Psoas muscle (tissue), 8 donors: Measurements from ENCODE around the gene RDH12. TPM values are rescaled to one million over a fixed set of nuclear protein-coding genes. Genes with fewer than 3 reads are reported as not detected.

Source experiments
- ATAC-seq, 4 donors: fragments of 200-7000 bp; cut with Tn5 transposase; one replicate each; pipeline ENCODE4 v1.9.1; 2020; ENCODE audit warnings: moderate library complexity in 3 of 4, mild to moderate bottlenecking in 2 of 4
- DNase-seq, 2 donors: peaks; one replicate each; pipeline ENCODE4 v3.0.0-alpha.2; 2020
- H3K27ac ChIP-seq: fragments of 200-600 bp; one replicate; pipeline ENCODE4 v1.8.0; 2022
- H3K27me3 ChIP-seq, 3 donors: fragments of 200-600 bp in 1 of 3; one replicate each; pipeline versions ENCODE4 v1.6.1 to v1.8.0; 2013 to 2022; ENCODE audit warnings: low read length in 2 of 3, mild to moderate bottlenecking in 2 of 3, moderate library complexity in 1 of 3; ENCODE audit not compliant: insufficient read depth in 3 of 3
- H3K36me3 ChIP-seq, 2 donors: fragments of 200-600 bp in 1 of 2; one replicate each; pipeline versions ENCODE4 v1.6.1 to v1.8.0; 2013 to 2022; ENCODE audit warnings: low read depth in 1 of 2, mild to moderate bottlenecking in 1 of 2, moderate library complexity in 1 of 2; ENCODE audit not compliant: insufficient read depth in 1 of 2
- H3K4me1 ChIP-seq: fragments of 200-600 bp; one replicate; pipeline ENCODE4 v1.8.0; 2022
- H3K4me3 ChIP-seq: fragments of 200-600 bp; one replicate; pipeline ENCODE4 v1.8.0; 2022; ENCODE audit warnings: mild to moderate bottlenecking
- H3K9me3 ChIP-seq: fragments of 200-600 bp; one replicate; pipeline ENCODE4 v1.8.0; 2022
- CTCF ChIP-seq: fragments of 200-600 bp; IDR thresholded peaks from one replicate; pipeline ENCODE4 v1.8.0; 2022; ENCODE audit warnings: antibody characterized with exemption
- WGBS, 3 donors: extraction: QIAGEN DNeasy Blood & Tissue Kit; methylation state at CpG; one replicate each; pipeline versions ENCODE4 v1.1.6 to v1.1.7; 2013; 5-methylcytosine and 5-hydroxymethylcytosine counted together
- intact Hi-C, 2 donors: fragments of 100-400 bp; cut with DNase I; formaldehyde crosslinking; loops; one replicate each; pipeline versions ENCODE4 v1.11.0 to v1.14.2; 2022
- polyA plus RNA-seq, 3 donors: library from polyadenylated mRNA; stranded (reverse); fragments of 200-250 nt; gene quantifications; one replicate each; pipeline ENCODE4 v1.2.3, GENCODE V29; 2013
- total RNA-seq, 4 donors: library from RNA; stranded (reverse); fragmentation: NEBNext Ultra II Directional in 2 of 4; extraction: Animal tissue kit (Norgen Biotek cat#: 25700) in 2 of 4; gene quantifications; one replicate each; pipeline versions ENCODE4 v1.2.1 to v1.2.4, GENCODE V29; 2021 to 2023
- donor health status: healthy with polysubstance abuse.
- donor health status: DM: no; HTN: no; CAD: no; lungs with moderate emphysema.
- donor health status: Bipolar disorder and iron deficiency.
- donor health status: healthy.
- donor health status: DM: yes; HTN: yes; CAD: no.
- donor health status: DM: no; HTN: no; CAD: no.
- donor health status: DM: no; HTN: no; CAD: no.
- donor health status: DM: yes; HTN: yes; CAD: no.

Gene RDH12
- total and polyA plus RNA-seq, 7 donors = 0.03 TPM; not detected in 6

- ATAC-seq (no peak), DNase-seq (no peak)
- 65 to 70% (median 65%) methylated on average over 5 of the region's 5 CpGs for WGBS, 3 donors
- peaks cover 3% of the 10 kb centered on the region for H3K4me1 ChIP-seq
- no peak overlapping the region for H3K4me3 ChIP-seq
- H3K27me3 ChIP-seq = no peaks in the 10 kb centered on the region
- intact Hi-C loops = no loop called here
- no peak for TF ChIP-seq CTCF
- no peaks in the 10 kb centered on the region for H3K9me3 ChIP-seq
- H3K36me3 ChIP-seq = no peaks in the 10 kb centered on the region
- no peak overlapping the region for H3K27ac ChIP-seq
These were observed 20.2 kb downstream of the RDH12 start for GRCh38 chr14:67721875-67722274.

GRCh38 chr14:67722293-67722692 lies 20.6 kb downstream of the RDH12 start:
- intact Hi-C loops = no loop called here
- H3K27ac ChIP-seq = no peak overlapping the region
- DNase-seq = peak; percentile 55 to 79
- H3K27me3 ChIP-seq = no peaks in the 10 kb centered on the region
- ATAC-seq = peak; percentile 83 to 89 (median 86)
- TF ChIP-seq CTCF = no peak
- H3K9me3 ChIP-seq = no peaks in the 10 kb centered on the region
- WGBS, 3 donors = 0 to 12% (median 5%) methylated on average over 3 of the region's 3 CpGs
- no peaks in the 10 kb centered on the region for H3K36me3 ChIP-seq
- no peak overlapping the region for H3K4me3 ChIP-seq
- peaks cover 3% of the 10 kb centered on the region for H3K4me1 ChIP-seq

- no peak overlapping the region for H3K4me3 ChIP-seq
- no peak for ATAC-seq
- H3K27ac ChIP-seq = no peak overlapping the region
- WGBS, 3 donors = 88 to 93% (median 91%) methylated on average over 5 of the region's 5 CpGs
- no peak for DNase-seq
- no peaks in the 10 kb centered on the region for H3K36me3 ChIP-seq
- intact Hi-C loops = no loop called here
- H3K9me3 ChIP-seq = no peaks in the 10 kb centered on the region
- no peaks in the 10 kb centered on the region for H3K27me3 ChIP-seq
- H3K4me1 ChIP-seq = peaks cover 3% of the 10 kb centered on the region
- no peak for TF ChIP-seq CTCF
These were observed 23.5 kb downstream of the RDH12 start for GRCh38 chr14:67725171-67725570.

- Histone ChIP-seq H3K27me3 (no peaks in the 10 kb centered on the region), H3K9me3 (no peaks in the 10 kb centered on the region), H3K4me1 (no peaks in the 10 kb centered on the region), H3K27ac (no peak overlapping the region), H3K36me3 (no peaks in the 10 kb centered on the region), H3K4me3 (no peak overlapping the region)
- ATAC-seq (no peak), DNase-seq (no peak)
- no peak for TF ChIP-seq CTCF
- 93 to 98% (median 96%) methylated on average over 7 of the region's 7 CpGs for WGBS, 3 donors
- intact Hi-C loops = no loop called here
These were observed 25.7 kb downstream of the RDH12 start for GRCh38 chr14:67727361-67727760.

- ATAC-seq (no peak), DNase-seq (no peak)
- H3K4me1 ChIP-seq = peaks cover 2% of the 10 kb centered on the region
- H3K27ac ChIP-seq = no peak overlapping the region
- H3K27me3 ChIP-seq = no peaks in the 10 kb centered on the region
- no peaks in the 10 kb centered on the region for H3K36me3 ChIP-seq
- H3K4me3 ChIP-seq = no peak overlapping the region
- intact Hi-C loops = no loop called here
- TF ChIP-seq CTCF = no peak
- no peaks in the 10 kb centered on the region for H3K9me3 ChIP-seq
These were observed 26.6 kb downstream of the RDH12 start for GRCh38 chr14:67728258-67728657.
